ENCODE data around the gene OAT.

OAT gene

DNA sequence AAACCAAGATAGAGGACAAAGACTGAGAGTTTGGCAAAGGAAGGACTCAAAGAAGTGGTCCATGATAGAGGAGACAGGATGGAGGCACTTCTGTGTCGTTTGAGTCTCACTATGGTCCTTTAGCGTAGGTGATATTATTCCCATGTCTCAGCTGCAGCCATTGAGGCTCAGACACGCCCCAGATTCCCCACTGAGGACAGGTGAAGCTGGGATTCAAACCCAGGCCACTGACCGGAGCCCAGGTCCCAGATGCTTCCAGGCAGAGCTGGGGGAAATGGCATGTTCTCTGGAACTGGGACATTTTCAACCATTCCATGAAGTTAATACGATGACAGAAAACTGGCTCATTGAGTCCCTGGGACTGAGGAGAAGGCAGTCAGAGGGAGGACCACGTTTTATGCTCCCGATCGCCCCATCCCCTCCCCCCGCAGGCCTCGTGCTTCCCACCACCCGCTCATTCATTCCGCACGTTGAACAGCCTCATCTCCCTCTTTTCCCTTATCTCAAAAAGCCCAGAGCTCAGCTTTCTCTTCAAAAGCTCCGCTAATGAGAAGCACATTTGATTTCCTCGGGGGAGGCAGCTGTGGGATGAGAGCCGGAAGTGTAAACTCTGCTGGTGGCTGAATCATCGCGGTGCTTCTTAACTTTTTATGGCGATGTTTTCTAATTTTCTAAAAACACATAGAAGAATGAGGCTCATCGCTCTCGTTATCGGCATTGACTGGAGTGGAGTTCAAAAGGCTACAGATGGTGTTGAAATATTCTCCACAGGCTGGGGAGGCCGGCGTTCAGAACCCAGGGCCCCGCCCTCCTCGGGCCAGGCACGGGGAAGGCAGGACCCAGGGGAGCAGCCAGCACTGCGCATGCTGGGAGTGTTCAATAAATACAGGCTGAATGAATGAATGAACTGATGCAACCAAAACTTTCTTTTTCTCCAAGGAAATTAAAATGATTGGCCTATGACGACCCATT is 64.0 kb downstream of the OAT start:
- no peak for DNase-seq (ENCODE audit: low read depth in 3 of 3, low spot score in 1 of 3)

DNA sequence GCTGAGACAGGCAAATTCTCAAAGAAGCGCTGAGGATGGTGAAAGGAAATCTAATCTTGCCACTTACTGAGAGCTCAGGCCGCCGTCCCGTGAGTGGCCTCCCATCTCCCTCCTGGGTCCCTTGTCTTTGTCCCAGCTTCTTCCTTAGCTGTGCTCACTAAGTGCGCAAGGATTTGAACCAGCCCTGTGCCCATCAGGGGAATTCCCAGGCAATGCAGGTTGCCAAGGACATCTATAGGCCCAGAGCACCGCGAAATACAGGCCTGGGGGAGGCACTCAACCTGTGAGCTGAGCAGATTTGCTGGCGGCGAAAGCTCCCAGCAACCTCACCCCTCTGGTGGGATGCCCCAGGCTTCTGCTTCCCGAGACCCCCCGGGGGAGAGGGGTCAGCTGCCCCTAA is 64.8 kb downstream of the OAT start:
- no peak for DNase-seq (ENCODE audit: low read depth in 3 of 3, low spot score in 1 of 3)

DNA sequence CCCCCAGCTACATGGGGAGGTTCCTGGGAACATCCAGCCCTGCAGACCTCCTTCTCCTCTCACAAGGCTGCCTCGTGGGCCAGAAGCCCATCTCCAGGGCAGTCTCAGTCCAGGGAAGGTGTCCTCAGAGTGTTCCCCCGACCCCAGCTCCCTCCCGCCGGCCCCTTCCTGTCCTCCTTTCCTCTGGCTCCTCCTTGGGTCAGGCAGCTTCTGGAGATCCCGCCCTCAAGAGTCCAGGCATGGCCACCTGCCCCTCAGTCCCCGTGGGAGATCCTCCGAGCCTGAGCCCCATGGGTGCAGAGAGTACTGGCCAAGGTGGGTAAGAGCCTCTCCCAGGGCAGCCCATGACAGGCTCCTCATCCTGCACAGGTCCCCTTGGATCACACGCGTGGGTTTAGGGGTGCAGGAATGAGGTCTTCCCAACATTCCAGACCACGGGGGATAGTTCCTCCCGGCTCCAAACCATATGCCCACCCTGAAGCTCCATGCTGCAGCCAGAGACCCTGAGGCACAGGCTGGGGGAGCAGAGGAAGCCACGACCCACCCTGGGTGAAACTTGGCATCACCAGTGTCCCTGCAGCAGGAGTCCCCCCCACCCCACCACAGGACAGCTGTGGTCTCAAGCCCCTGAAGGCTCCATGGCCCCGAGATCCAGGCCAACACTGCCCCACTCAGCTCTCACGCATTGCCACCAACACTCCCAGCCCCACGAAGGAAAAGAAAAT is 65.5 kb downstream of the OAT start:
- no peak for DNase-seq (ENCODE audit: low read depth in 3 of 3, low spot score in 1 of 3)

DNA sequence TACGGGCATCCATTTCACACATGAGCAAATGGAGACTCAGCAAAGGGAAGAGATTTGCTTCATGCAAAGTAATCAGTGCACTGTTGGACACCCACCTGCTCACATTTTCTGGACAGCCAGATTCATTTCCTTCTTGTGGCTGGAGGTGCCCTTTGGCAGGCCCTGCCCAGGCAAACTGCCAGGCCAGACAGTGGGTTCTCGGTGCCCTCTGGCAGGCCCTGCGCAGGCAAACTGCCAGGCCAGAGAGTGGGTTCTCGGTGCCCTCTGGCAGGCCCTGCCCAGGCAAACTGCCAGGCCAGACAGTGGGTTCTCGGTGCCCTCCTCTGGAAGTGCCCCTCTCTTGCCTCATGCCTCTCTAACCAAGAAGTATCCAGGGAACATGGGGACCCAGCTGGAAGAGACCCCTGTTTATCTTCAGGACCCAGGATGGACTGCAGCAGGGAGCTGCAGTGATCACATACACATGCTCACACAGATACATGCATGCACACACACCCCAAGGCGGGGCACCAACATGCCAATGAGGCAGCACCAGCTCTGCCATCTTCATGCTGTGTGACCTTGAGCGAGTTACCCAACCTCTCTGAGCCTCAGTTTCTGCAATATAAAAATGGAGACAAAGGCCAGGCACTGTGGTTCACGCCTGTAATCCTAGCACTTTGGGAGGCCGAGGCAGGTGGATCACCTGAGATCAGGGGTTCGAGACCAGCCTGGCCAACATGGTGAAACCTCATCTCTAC is 67.1 kb downstream of the OAT start:
- DNase-seq (ENCODE audit: low read depth in 3 of 3, low spot score in 1 of 3): no peak

DNA sequence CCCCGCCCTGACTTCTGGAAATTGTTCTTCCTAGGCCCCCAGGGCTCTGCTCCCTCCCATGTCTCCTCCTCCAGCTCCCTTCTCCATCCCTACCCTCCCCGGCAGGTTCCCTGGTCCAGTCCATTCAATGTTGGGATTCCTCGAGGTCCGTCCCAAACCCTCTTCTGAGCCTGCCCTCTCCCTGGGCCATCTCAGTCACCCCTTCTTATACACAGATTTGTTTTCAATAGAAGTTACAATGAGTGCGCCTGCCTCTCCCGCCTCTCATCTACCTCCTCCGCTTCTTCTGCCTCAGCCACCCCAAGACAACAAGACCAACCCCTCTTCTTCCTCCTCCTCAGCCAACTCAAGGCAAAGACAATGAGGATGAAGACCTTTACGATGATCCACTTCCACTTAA is 67.9 kb downstream of the OAT start:
- DNase-seq (ENCODE audit: low read depth in 3 of 3, low spot score in 1 of 3): no peak

DNA sequence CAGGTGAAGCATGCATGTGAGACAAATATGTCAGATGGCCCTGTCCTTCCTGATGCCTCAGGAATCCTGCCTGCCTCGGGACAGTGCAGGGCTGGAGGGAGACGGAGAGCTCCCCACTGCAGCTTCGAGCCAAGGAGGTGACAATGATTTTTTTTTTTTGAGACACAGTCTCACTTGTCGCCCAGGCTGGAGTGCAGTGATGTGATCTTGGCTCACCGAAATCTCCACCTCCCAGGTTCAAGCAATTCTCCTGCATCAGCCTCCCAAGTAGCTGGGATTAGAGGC is 68.8 kb downstream of the OAT start:
- DNase-seq (ENCODE audit: low read depth in 3 of 3, low spot score in 1 of 3): no peak

DNA sequence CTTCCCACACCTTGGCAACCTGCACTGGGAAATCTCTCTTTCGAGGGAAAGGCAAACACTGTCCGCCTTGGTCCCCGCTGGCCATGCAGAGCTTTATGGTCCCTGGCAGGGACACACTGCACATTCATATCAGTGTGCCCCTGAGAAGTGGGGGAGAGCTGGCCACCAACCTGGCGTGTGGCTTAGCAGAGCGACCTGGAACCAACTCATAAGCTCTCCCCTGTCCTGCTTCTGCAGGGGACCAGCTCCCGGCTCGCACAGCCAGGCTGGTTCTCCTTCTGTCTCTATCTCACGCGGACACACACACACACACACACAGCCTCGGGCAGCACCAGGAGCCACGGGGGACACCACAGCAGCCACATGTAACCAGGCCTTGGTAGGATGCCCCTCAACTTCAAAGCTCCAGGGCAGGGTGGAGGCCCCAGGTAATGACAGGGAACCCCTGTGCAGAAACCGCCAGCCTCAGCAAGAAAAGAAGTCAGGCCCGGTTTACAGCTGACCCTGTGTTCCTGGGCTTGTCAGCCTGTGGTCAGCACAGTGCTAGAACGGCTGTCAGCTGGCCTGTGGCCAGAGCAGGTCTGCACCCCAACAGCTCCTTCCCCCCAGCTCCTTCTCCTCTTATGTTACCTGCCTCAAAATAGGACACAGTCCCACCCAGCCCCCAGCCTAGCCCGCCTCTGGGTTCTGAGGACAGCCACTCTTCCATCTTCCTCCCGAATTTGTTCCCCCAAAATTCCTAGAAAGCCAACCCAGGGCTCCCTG is 69.3 kb downstream of the OAT start:
- no peak for DNase-seq (ENCODE audit: low read depth in 3 of 3, low spot score in 1 of 3)

DNA sequence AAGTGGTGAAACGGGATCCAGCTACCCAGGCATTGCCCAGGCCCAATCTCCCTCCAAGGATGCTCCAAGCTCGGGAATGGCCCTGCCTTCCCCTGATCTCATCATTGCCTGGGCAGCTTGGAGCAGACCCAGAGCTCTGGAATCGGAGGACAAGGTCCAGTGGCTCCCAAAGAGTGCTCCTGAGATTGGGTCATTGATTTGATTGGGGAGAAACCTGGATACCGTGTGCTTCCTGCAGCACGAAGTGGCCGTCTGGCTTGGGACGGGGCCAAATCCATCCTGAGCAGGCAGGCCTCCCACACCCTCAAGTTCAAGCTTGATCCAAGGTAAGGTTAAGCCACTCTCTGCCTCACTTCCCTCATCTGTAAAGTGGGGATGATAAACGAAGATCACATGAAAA is 69.9 kb downstream of the OAT start:
- no peak for DNase-seq (ENCODE audit: low read depth in 3 of 3, low spot score in 1 of 3)

DNA sequence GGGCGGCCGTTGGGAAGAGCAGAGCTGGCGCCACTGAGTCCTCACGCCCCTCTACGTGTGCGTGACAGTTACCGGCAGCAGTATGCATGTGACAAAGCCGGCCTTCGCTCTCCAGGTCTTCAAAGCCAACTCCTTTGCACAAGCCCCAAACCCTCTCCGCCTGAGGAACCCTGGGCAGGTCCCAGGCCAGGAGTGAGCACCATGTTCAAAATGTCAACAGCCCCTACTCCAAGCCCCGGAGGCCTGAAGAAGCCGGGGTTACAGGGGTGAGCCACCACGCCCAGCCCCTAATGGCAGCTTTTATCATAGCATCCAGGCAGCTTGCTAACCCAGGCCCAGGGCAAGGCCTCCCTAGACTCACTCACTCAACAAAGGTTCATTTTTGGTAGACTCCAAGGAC is 70.8 kb downstream of the OAT start:
- no peak for DNase-seq (ENCODE audit: low read depth in 3 of 3, low spot score in 1 of 3)
